ENCODE results near the gene HIBCH.

- TF ChIP-seq CTCF (optimal IDR thresholded peaks at IDR 0.05 in 1 of 3, IDR thresholded peaks at IDR 0.05 in 1 of 3, conservative IDR thresholded peaks at IDR 0.05 in 1 of 3; ENCODE audit: extremely low read depth in 1 of 3, insufficient read depth in 2 of 3, low read length in 3 of 3) = no peak
- no peak for TF ChIP-seq EZH2 (IDR thresholded peaks at IDR 0.05; ENCODE audit: low read length)
Observed at GRCh38 chr2:190188289-190188688, 131.3 kb downstream of the HIBCH start.
